Hindlimb muscle (tissue), 1 donor: ENCODE data around the gene RICTOR. TPM values are rescaled to one million over a fixed set of nuclear protein-coding genes. Genes with fewer than 3 reads are reported as not detected.
A peak's percentile ranks its signal among the peaks of the same experiment; 100 is the strongest.

Experiments
- DNase-seq: peaks from one replicate; pipeline ENCODE4 v3.0.0-alpha.2; 2013
- polyA plus RNA-seq: library from polyadenylated mRNA; unstranded; fragments of 120-200 nt; gene quantifications from one replicate; pipeline ENCODE4 v1.2.1, GENCODE V29; 2013; ENCODE audit not compliant: insufficient read length

Gene RICTOR
- polyA plus RNA-seq, result 16.2 TPM

- DNase-seq, result peak; percentile 90
These were observed at the start of gene RICTOR for GRCh38 chr5:39074017-39074814. Gene RICTOR, minus strand, starts transcription at chr5:39074399. Its CDS starts 22 bp downstream, at chr5:39074377.

- no peak for DNase-seq
These were observed 47.7 kb upstream of the RICTOR start for GRCh38 chr5:39121922-39122321.

- no peak for DNase-seq
These were observed 47.1 kb upstream of the RICTOR start for GRCh38 chr5:39121315-39121714.

- no peak for DNase-seq
These were observed 45.8 kb upstream of the RICTOR start for GRCh38 chr5:39120052-39120420.

GRCh38 chr5:39119404-39120051 is 45.3 kb upstream of the RICTOR start:
- DNase-seq, result no peak

GRCh38 chr5:39118638-39119037 is 44.4 kb upstream of the RICTOR start:
- DNase-seq, result no peak

- DNase-seq, result no peak
These were observed 43.2 kb upstream of the RICTOR start for GRCh38 chr5:39117401-39117800.

GRCh38 chr5:39116344-39117170 is 42.4 kb upstream of the RICTOR start:
- DNase-seq, result no peak

- DNase-seq, result no peak
These were observed 41.6 kb upstream of the RICTOR start for GRCh38 chr5:39115644-39116343.

- no peak for DNase-seq
These were observed 40.0 kb upstream of the RICTOR start for GRCh38 chr5:39114155-39114554.

GRCh38 chr5:39113354-39113953 is 39.3 kb upstream of the RICTOR start:
- no peak for DNase-seq

GRCh38 chr5:39109606-39110005 is 35.4 kb upstream of the RICTOR start:
- DNase-seq, result no peak

GRCh38 chr5:39108987-39109386 is 34.8 kb upstream of the RICTOR start:
- DNase-seq, result no peak

- DNase-seq, result no peak
These were observed 33.2 kb upstream of the RICTOR start for GRCh38 chr5:39107350-39107749.

GRCh38 chr5:39106322-39106721 is 32.1 kb upstream of the RICTOR start:
- no peak for DNase-seq

GRCh38 chr5:39104221-39104620 is 30.0 kb upstream of the RICTOR start:
- no peak for DNase-seq

GRCh38 chr5:39102684-39103155 is 28.5 kb upstream of the RICTOR start:
- no peak for DNase-seq

GRCh38 chr5:39100851-39101396 is 26.7 kb upstream of the RICTOR start:
- DNase-seq, result no peak

- no peak for DNase-seq
These were observed 26.2 kb upstream of the RICTOR start for GRCh38 chr5:39100301-39100850.

- no peak for DNase-seq
These were observed 25.6 kb upstream of the RICTOR start for GRCh38 chr5:39099831-39100230.

- no peak for DNase-seq
These were observed 19.2 kb upstream of the RICTOR start for GRCh38 chr5:39093352-39093751.
